GM15510 (cell line): Measurements from ENCODE around the gene PDX1.

ENCODE experiments used
- POLR2A ChIP-seq: IDR thresholded peaks from 3 replicates; pipeline ENCODE4 v1.6.1; 2011; ENCODE audit warnings: borderline replicate concordance; ENCODE audit not compliant: insufficient read length; ENCODE audit errors: extremely low read depth

PDX1 gene

GRCh38 chr13:27962128-27962841 is 42.5 kb downstream of the PDX1 start:
- TF ChIP-seq POLR2A, result no peak

- TF ChIP-seq POLR2A, result no peak
Observed at GRCh38 chr13:27962982-27963381, 43.2 kb downstream of the PDX1 start.

GRCh38 chr13:27963491-27963890 is 43.7 kb downstream of the PDX1 start:
- TF ChIP-seq POLR2A, result no peak

GRCh38 chr13:27964741-27965323 is 45.0 kb downstream of the PDX1 start:
- no peak for TF ChIP-seq POLR2A

- no peak for TF ChIP-seq POLR2A
Observed at GRCh38 chr13:27965343-27965739, 45.5 kb downstream of the PDX1 start.

GRCh38 chr13:27965740-27966640 is 46.2 kb downstream of the PDX1 start:
- no peak for TF ChIP-seq POLR2A

GRCh38 chr13:27966641-27967202 is 46.9 kb downstream of the PDX1 start:
- TF ChIP-seq POLR2A, result no peak

- no peak for TF ChIP-seq POLR2A
Observed at GRCh38 chr13:27967203-27967735, 47.5 kb downstream of the PDX1 start.

- TF ChIP-seq POLR2A, result no peak
Observed at GRCh38 chr13:27967736-27968315, 48.0 kb downstream of the PDX1 start.

- no peak for TF ChIP-seq POLR2A
Observed at GRCh38 chr13:27968316-27969081, 48.7 kb downstream of the PDX1 start.

GRCh38 chr13:27969082-27969865 is 49.5 kb downstream of the PDX1 start, which contains the start of gene CDX2:
Gene CDX2, minus strand, starts transcription at chr13:27969315. Its CDS starts 309 bp downstream, at chr13:27969006.
- no peak for TF ChIP-seq POLR2A

GRCh38 chr13:27969866-27970229 is 50.0 kb downstream of the PDX1 start:
- TF ChIP-seq POLR2A, result no peak
